Immature natural killer cell (primary cell): ENCODE data around the gene MYLK3. TPM values are rescaled to one million over a fixed set of nuclear protein-coding genes. Genes with fewer than 3 reads are reported as not detected.
"Not testable (repeated sequence)": the region's sequence is repeated elsewhere in the genome, so short reads cannot be mapped to it uniquely, and the experiment has no call there.

Source experiments
- DNase-seq, 3 donors: peaks; one replicate each; pipeline ENCODE4 v3.0.0; 2022; ENCODE audit warnings: mixed read lengths in 1 of 3
- H3K27ac Mint-ChIP-seq, 6 donors: one replicate each; pipeline ENCODE4 v1.8.0; 2020; ENCODE audit warnings: mixed read lengths in 6 of 6, mild to moderate bottlenecking in 5 of 6, inconsistent platforms in 4 of 6, moderate library complexity in 3 of 6
- H3K27me3 Mint-ChIP-seq, 3 donors: one replicate each; pipeline ENCODE4 v1.8.0; 2020 to 2021; ENCODE audit warnings: low read depth in 3 of 3, mild to moderate bottlenecking in 3 of 3, mixed read lengths in 3 of 3, moderate library complexity in 3 of 3, inconsistent platforms in 1 of 3
- H3K36me3 Mint-ChIP-seq, 3 donors: one replicate each; pipeline ENCODE4 v1.8.0; 2020; ENCODE audit warnings: mixed read lengths in 3 of 3, inconsistent platforms in 2 of 3, mild to moderate bottlenecking in 2 of 3
- H3K4me1 Mint-ChIP-seq, 2 donors: one replicate each; pipeline ENCODE4 v1.8.0; 2020; ENCODE audit warnings: inconsistent platforms in 2 of 2, mild to moderate bottlenecking in 2 of 2, mixed read lengths in 2 of 2, moderate library complexity in 1 of 2
- H3K4me3 Mint-ChIP-seq, 5 donors: one replicate each; pipeline ENCODE4 v1.8.0; 2020; ENCODE audit warnings: mild to moderate bottlenecking in 5 of 5, mixed read lengths in 5 of 5, inconsistent platforms in 3 of 5, moderate library complexity in 3 of 5
- H3K9me3 Mint-ChIP-seq, 6 donors: one replicate each; pipeline ENCODE4 v1.8.0; 2020; ENCODE audit warnings: mild to moderate bottlenecking in 6 of 6, mixed read lengths in 6 of 6, inconsistent platforms in 4 of 6, moderate library complexity in 3 of 6
- polyA plus RNA-seq, 3 donors: library from polyadenylated mRNA; unstranded; fragments of 300-500 nt; fragmentation: Illumina TruSeq; gene quantifications; one replicate each; pipeline ENCODE4 v1.2.3, GENCODE V29; 2021

Gene MYLK3
- polyA plus RNA-seq, 3 donors from 2014 or later: not detected

DNA sequence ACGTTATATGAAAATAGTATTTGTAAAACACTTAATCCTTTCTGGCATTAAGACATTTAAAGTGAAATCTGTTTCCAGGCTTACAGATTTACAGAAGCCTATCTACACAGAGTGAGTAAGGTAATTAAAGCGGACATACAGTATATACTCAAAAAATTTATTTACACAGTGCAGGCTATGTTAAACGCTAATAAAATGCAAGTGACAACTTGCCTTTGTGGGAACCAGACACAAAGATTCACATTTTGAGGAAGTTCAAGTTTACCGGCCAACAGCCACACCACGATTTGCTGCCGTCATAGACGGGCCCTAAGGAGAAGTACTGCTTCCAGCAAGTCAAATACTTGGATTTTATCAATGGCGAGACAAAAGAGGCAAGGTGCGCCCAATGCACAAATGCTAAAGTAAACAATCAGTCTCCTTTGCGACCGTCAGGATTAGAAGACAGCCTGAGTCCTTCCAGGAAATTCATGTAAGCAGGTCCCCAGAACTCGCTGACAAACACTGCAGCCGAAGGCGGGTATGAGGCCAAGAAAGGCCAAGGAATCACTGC, 60.0 kb downstream of the MYLK3 start:
- H3K4me1 Mint-ChIP-seq: peaks cover 27 to 30% of the 10 kb centered on the region in 2 donors
- no peak for DNase-seq
- H3K27ac Mint-ChIP-seq: no peak overlapping the region
- no peak overlapping the region for H3K4me3 Mint-ChIP-seq
- H3K36me3 Mint-ChIP-seq: no peaks in the 10 kb centered on the region
- peaks cover 0 to 2% (median 0%) of the 10 kb centered on the region in 3 donors for H3K27me3 Mint-ChIP-seq
- H3K9me3 Mint-ChIP-seq: no peaks in the 10 kb centered on the region

DNA sequence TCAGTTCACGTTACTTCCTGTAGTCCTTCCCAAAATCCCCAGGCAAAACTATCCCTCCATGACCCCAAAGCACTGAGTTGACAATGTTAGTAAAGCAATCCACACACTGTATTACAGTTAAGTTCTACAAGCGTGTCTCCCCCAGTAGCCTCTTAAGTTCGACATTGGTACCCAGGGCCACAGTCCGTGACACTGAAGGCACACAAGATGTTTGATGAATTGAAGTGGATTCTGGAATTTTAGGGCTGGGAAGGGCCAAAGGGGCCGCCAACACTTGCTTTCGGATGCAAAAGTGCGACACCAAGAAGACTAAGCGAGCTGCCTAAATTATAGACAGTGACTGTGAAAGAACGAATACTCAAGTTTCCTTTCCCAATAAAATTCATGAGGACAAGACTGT, 60.7 kb downstream of the MYLK3 start:
- Mint-ChIP-seq H3K4me3 (peak overlapping the region in 1 of 5 donors; percentile 17), H3K4me1 (peaks cover 27 to 30% of the 10 kb centered on the region in 2 donors)

DNA sequence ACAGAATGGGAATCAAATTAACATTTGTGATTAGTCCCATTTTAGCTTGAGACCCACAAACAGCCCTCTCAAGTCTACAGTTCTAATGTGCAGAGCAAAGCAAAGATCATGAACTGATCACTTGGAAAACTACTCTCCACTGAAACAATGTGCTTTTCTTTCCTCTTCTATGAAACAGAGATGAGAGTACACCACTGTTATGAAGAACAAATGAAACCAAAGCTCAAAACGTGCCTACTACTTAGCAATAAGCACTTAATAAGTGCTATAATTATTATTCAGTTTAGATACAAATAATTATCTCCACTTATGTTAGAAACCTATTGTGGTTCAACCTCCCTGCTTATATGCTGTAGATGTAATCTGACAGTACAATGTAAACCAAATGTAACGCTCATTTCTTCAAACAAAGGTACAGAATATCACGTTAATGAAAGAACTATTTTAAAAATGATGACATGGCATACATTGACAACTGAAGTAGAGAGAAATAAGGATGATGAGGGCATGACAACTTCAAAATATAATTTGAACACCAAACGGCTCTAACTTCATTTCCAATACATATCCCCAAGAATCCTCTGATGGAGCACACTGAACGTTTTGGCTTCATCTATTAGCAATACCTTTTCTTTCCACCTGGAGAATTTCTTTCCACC, 61.2 kb downstream of the MYLK3 start:
- Mint-ChIP-seq H3K4me1 (peaks cover 27 to 30% of the 10 kb centered on the region in 2 donors), H3K9me3 (no peaks in the 10 kb centered on the region), H3K36me3 (no peaks in the 10 kb centered on the region), H3K27ac (peak overlapping the region in 3 of 6 donors; percentile 15 to 22 (median 19)), H3K27me3 (peaks cover 0 to 2% (median 0%) of the 10 kb centered on the region in 3 donors), H3K4me3 (peak overlapping the region in 3 of 5 donors; percentile 10 to 17 (median 14))
- no peak for DNase-seq

More for the DNA sequence above, 60.7 kb downstream of the MYLK3 start:
- DNase-seq: no peak
- Mint-ChIP-seq H3K27ac (peak overlapping the region in 2 of 6 donors; percentile 15 to 36), H3K27me3 (peaks cover 0 to 2% (median 0%) of the 10 kb centered on the region in 3 donors), H3K9me3 (no peaks in the 10 kb centered on the region), H3K36me3 (no peaks in the 10 kb centered on the region)

DNA sequence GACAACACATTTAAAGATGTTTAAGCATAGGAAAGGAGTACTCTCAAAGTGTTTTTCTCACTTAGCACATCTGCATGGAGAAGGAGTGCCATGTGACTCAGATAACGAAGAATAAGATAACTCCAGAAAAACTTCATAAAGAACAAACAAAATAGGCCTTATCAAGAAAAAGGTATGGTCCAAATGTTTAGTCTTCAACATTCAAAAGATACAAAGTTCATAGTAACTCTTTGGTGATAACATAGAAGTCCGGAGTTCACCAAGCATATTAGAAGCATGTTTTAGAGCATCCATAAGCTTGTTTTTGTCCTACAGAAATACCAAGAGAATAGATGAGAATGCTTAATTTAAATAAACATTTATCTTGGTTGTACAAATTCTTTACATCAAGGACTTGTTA, 66.3 kb downstream of the MYLK3 start:
- peaks cover 7 to 14% of the 10 kb centered on the region in 2 donors for H3K4me1 Mint-ChIP-seq
- not testable (repeated sequence) for H3K27ac Mint-ChIP-seq, DNase-seq, H3K4me3 Mint-ChIP-seq, H3K27me3 Mint-ChIP-seq, H3K9me3 Mint-ChIP-seq
- peaks cover 14 to 16% (median 15%) of the 10 kb centered on the region in 3 donors for H3K36me3 Mint-ChIP-seq

DNA sequence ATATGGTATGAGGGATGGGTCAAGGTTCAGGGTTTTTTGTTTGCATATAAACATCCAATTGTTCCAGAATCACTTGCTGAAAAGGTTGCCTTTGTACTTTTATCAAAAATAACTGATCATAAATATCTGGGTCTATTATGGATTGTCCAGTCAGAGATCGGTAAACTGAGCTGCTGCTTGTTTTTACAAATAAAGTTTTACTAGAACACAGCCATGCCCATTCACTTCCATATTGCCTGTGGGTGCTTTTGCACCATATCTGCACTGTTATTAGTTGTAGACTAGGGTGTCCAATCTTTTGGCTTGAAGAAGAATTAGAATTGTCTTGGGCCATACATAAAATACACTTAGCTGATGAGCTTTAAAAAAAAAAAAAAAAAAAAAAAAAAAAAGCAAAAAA, 70.2 kb downstream of the MYLK3 start:
- not testable (repeated sequence) for H3K27me3 Mint-ChIP-seq, H3K9me3 Mint-ChIP-seq, H3K4me3 Mint-ChIP-seq, H3K4me1 Mint-ChIP-seq, DNase-seq
- Mint-ChIP-seq H3K36me3 (peaks cover 26 to 35% (median 27%) of the 10 kb centered on the region in 3 donors), H3K27ac (peak overlapping the region in 1 of 6 donors; percentile 35)

DNA sequence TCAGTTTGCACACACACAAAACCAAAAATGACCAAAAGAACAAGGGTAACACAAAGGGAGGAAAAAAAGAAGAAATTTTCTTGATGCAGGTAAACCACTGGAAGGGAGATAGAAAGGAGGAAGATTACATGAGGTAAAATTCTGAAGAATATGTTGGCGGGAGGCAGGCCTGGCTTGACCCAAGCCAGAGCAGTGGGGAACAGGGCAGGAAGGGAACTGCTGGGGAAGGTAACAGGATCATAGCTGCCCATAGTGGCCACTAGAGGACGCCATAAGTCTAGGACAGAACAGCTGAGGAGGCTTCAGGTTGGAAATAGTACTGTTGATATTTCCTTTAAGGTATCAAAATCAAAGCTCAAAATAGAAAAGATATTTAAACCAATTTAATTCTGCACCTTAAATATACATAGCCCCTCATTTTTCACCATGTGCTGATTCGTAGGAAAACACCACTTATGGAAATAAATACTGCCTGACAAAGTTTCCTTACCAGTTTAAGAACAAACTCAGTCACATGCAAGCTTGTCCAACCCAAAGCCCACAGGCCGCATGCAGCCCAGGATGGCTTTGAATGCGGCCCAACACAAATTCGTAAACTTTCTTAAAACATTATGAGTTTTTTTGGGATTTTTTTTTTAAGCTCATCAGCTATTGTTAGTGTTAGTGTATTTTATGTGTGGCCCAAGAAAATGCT, 74.7 kb downstream of the MYLK3 start:
- Mint-ChIP-seq H3K36me3 (peaks cover 19 to 47% (median 21%) of the 10 kb centered on the region in 3 donors), H3K9me3 (no peaks in the 10 kb centered on the region), H3K4me1 (no peaks in the 10 kb centered on the region), H3K4me3 (no peak overlapping the region), H3K27ac (peak overlapping the region in 1 of 6 donors; percentile 70), H3K27me3 (no peaks in the 10 kb centered on the region)
- peak in 2 of 3 donors; percentile 29 to 42 for DNase-seq

DNA sequence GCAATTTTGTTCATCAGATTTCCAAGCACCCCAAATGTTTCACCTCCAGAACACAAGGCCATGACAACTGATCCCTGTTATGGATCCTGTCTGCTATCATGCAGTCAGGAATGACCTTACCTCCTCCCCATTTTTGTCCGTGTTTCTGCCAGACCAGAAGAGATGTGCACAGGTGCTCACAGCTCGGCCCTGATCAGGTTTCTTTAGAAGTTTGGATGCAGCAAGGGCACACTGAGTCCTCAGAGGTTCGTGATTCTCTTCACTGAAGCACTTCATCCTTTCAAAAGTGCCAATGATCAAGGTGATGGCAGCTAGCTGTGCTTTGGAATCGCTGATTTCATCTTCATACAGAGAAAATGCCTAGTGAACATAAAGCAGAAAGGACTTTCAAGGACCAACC, 86.0 kb downstream of the MYLK3 start:
- Mint-ChIP-seq H3K36me3 (peaks cover 17 to 52% (median 24%) of the 10 kb centered on the region in 3 donors), H3K4me1 (no peaks in the 10 kb centered on the region), H3K27ac (no peak overlapping the region), H3K27me3 (no peaks in the 10 kb centered on the region), H3K4me3 (no peak overlapping the region), H3K9me3 (no peaks in the 10 kb centered on the region)
- no peak for DNase-seq

DNA sequence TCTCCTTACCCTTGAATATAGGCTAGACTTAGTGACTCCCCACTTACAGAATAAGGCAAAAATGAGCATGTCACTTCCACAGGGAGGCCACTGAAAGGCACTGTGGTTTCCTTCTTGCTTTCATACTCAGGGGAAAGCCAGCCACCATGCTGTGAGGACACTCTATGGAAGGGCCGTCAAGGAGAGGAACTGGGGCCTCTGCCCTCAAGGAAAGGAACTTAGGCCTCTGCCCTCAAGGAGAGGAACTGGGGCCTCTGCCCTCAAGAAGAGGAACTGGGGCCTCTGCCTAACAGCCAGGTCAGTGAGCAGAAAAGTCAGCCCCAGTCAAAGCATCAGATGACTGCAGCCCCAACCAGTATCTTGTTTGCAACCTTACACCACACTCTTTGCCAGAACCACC, 89.2 kb downstream of the MYLK3 start:
- DNase-seq: peak in 1 of 3 donors; percentile 1
- no peak overlapping the region for H3K4me3 Mint-ChIP-seq

More for the DNA sequence above, 89.2 kb downstream of the MYLK3 start:
- H3K4me1 Mint-ChIP-seq: no peaks in the 10 kb centered on the region
- peaks cover 11 to 33% (median 15%) of the 10 kb centered on the region in 3 donors for H3K36me3 Mint-ChIP-seq
- peak overlapping the region in 2 of 6 donors; percentile 51 to 53 for H3K27ac Mint-ChIP-seq
- H3K9me3 Mint-ChIP-seq: no peaks in the 10 kb centered on the region
- no peaks in the 10 kb centered on the region for H3K27me3 Mint-ChIP-seq

Other genes starting within 250 kb of the MYLK3 start
- gene SHCBP1, start 127.0 kb downstream of the MYLK3 start, polyA plus RNA-seq: 1 to 10 TPM in 1 of 3 donors, under 1 TPM in 1, not detected in 1; 0.40 to 1.7 TPM
- gene VPS35, start 59.2 kb downstream of the MYLK3 start, polyA plus RNA-seq: 10 to 100 TPM; 51.2 to 86.2 (median 53.2) TPM
- gene ORC6, start 58.7 kb downstream of the MYLK3 start, polyA plus RNA-seq: 1 to 10 TPM in 2 of 3 donors, not detected in 1; 1.4 to 1.8 TPM
- 10 to 100 TPM in 2 of 3 donors, 1 to 10 TPM in 1; 8.0 to 14.0 (median 11.6) TPM for gene C16orf87, start 82.8 kb upstream of the MYLK3 start, polyA plus RNA-seq
- under 1 TPM in 2 of 3 donors, not detected in 1; 0.48 to 0.62 TPM for gene GPT2, start 136.0 kb upstream of the MYLK3 start, polyA plus RNA-seq
- 10 to 100 TPM; 49.1 to 67.1 (median 57.4) TPM for gene DNAJA2, start 225.3 kb upstream of the MYLK3 start, polyA plus RNA-seq